ENCODE results near the gene TMEM51. TPM values are rescaled to one million over a fixed set of nuclear protein-coding genes. Genes with fewer than 3 reads are reported as not detected.

Gene TMEM51
- total and polyA plus RNA-seq, 2 experiments from 2014 or later = 23.8 to 32.7 TPM

DNA sequence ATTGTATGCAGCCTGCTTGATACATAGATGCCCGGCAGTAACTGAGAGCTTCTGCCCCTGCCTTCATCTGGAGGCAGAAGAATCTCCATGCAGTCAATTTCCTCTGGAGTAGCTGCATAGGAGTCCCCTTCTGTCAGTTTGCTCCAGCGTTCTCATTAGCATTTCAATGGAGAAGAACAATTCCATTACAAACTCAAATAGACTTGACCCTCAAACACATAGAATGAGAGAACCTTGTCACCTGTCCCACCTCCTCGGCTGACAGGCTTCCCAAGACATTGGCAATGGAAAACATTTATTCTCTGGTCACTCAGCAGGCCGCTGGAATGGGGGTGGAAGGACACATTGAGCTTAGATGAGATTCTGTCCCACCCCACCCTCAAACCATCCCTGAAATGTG is 45.6 kb upstream of the TMEM51 start:
- Histone ChIP-seq H3K9me3 (ENCODE audit: low read depth) (no peaks in the 10 kb centered on the region), H3K4me1 (ENCODE audit: low read depth) (no peaks in the 10 kb centered on the region), H3K27me3 (no peaks in the 10 kb centered on the region), H3K36me3 (no peaks in the 10 kb centered on the region), H3K27ac (no peak overlapping the region), H3K4me3 (no peak overlapping the region)
- no peak for DNase-seq (ENCODE audit: low read depth in 1 of 2, low spot score in 1 of 2)
- TF ChIP-seq CTCF (IDR thresholded peaks at IDR 0.05; ENCODE audit: low read depth, low read length) = no peak

DNA sequence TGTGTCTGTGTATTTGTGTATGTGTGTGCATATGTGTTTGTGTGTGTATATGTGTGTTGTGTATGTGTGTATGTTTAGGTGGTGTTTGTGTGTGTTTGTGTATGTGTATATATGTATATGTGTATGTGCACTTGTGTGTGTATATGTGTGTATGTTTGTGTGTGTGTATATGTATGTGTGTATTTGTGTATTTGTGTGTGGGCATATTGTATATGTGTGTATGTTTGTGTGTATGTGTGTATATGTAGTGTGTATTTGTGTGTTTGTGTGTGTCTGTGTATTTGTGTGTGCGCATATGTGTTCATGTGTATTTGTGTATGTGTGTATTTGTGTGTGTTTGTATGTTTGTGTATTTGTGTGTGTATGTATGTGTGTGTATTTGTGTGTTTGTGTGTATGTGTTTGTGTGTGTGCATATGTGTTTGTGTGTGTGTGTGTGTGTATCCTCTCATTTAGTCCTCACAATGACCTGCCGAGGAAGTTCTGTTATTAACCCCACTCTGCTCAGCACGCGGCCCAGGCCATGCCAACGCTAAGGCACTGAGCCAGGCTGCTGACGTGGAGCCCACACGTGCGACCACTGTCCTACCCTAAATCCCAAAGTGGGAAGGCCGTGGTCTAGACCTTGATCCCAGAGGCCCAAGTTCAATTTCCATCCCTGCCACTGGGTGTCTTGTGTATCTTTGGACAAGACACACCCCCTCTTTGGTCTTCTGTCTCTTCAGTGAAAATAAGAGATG is 43.2 kb upstream of the TMEM51 start:
- H3K9me3 ChIP-seq (ENCODE audit: low read depth) = no peaks in the 10 kb centered on the region
- DNase-seq (ENCODE audit: low read depth in 1 of 2, low spot score in 1 of 2) = no peak
- no peak for TF ChIP-seq CTCF (IDR thresholded peaks at IDR 0.05; ENCODE audit: low read depth, low read length)
- no peak overlapping the region for H3K4me3 ChIP-seq
- no peaks in the 10 kb centered on the region for H3K36me3 ChIP-seq
- H3K4me1 ChIP-seq (ENCODE audit: low read depth) = no peaks in the 10 kb centered on the region
- H3K27me3 ChIP-seq = no peaks in the 10 kb centered on the region
- no peak overlapping the region for H3K27ac ChIP-seq

- TF ChIP-seq CTCF (IDR thresholded peaks at IDR 0.05; ENCODE audit: low read depth, low read length) = no peak
- no peaks in the 10 kb centered on the region for H3K27me3 ChIP-seq
- H3K36me3 ChIP-seq = no peaks in the 10 kb centered on the region
- no peak overlapping the region for H3K4me3 ChIP-seq
- no peak overlapping the region for H3K27ac ChIP-seq
- no peak for DNase-seq (ENCODE audit: low read depth in 1 of 2, low spot score in 1 of 2)
- no peaks in the 10 kb centered on the region for H3K9me3 ChIP-seq (ENCODE audit: low read depth)
- no peaks in the 10 kb centered on the region for H3K4me1 ChIP-seq (ENCODE audit: low read depth)
These were observed 42.7 kb upstream of the TMEM51 start for GRCh38 chr1:15110867-15111230.

DNA sequence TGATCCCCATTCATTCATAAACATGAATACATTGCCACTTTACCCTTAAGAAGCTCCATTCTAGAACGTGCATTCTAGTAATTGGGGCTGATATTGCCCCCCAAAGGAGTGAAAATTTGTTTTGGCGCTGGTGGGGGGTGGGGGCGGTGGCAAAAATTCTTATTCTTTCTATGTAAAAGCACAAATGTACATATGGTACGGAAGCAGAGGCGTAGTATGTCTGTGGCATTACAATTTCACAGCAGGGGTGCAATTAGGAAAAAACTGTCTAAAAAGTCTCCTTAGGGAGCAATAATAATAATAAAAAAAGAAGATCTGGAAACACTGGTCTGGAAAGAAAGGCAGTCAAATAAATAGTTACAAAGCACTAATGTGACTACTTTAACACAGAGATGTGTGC is 40.4 kb upstream of the TMEM51 start:
- DNase-seq (ENCODE audit: low read depth in 1 of 2, low spot score in 1 of 2) = no peak
- no peaks in the 10 kb centered on the region for H3K27me3 ChIP-seq
- no peaks in the 10 kb centered on the region for H3K9me3 ChIP-seq (ENCODE audit: low read depth)
- peaks cover 8% of the 10 kb centered on the region for H3K4me1 ChIP-seq (ENCODE audit: low read depth)
- H3K4me3 ChIP-seq = no peak overlapping the region
- no peak overlapping the region for H3K27ac ChIP-seq
- no peak for TF ChIP-seq CTCF (IDR thresholded peaks at IDR 0.05; ENCODE audit: low read depth, low read length)
- H3K36me3 ChIP-seq = no peaks in the 10 kb centered on the region

DNA sequence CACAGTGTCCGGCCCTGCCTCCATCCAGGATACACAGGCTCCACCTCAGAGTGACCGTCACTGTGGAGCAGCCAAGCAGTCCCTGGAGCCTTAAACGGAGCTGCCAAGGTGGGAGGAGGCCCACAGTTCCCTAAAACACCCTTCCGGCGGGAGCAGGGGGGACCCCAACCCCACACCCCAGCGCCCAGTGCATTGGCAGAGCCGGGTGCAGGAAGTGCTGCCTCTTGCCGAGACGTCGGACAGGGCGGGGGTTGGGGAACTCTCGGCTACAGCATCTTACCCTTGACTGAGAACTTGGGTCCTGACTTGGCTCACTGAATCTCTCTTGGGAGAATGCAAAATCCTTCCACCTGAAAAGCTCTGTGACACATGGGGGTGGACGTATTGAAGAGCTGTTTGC is 38.7 kb upstream of the TMEM51 start:
- H3K27me3 ChIP-seq = no peaks in the 10 kb centered on the region
- H3K4me3 ChIP-seq = no peak overlapping the region
- TF ChIP-seq CTCF (IDR thresholded peaks at IDR 0.05; ENCODE audit: low read depth, low read length) = no peak
- H3K36me3 ChIP-seq = no peaks in the 10 kb centered on the region
- no peak for DNase-seq (ENCODE audit: low read depth in 1 of 2, low spot score in 1 of 2)
- H3K4me1 ChIP-seq (ENCODE audit: low read depth) = peaks cover 8% of the 10 kb centered on the region
- H3K27ac ChIP-seq = no peak overlapping the region
- H3K9me3 ChIP-seq (ENCODE audit: low read depth) = no peaks in the 10 kb centered on the region

All from cardiac muscle cell (in vitro differentiated cells and primary cell).